Hepatocyte (in vitro differentiated cells): ENCODE results near the gene SELENOV. TPM values are rescaled to one million over a fixed set of nuclear protein-coding genes. Genes with fewer than 3 reads are reported as not detected.
"Not testable (repeated sequence)": the region's sequence is repeated elsewhere in the genome, so short reads cannot be mapped to it uniquely, and the experiment has no call there.

Experiments used
- DNase-seq: peaks from one replicate; pipeline ENCODE4 v3.0.0-alpha.2; 2016; ENCODE audit warnings: low spot score
- H2AFZ ChIP-seq: fragments of 200-600 bp; sonication (generic); 2 replicates; pipeline ENCODE4 v1.6.0; 2016; ENCODE audit warnings: antibody characterized with exemption, mild to moderate bottlenecking
- H3K27ac ChIP-seq: fragments of 200-600 bp; sonication (generic); 2 replicates; pipeline ENCODE4 v1.5.1; 2016; ENCODE audit warnings: mild to moderate bottlenecking
- H3K27me3 ChIP-seq: fragments of 200-600 bp; sonication (generic); 2 replicates; pipeline ENCODE4 v1.6.1; 2016
- H3K36me3 ChIP-seq: fragments of 200-600 bp; sonication (generic); replicated peaks from 2 replicates; pipeline ENCODE4 v1.5.1; 2016; ENCODE audit warnings: low read depth; ENCODE audit not compliant: insufficient read depth
- H3K4me1 ChIP-seq: fragments of 200-600 bp; sonication (generic); 2 replicates; pipeline ENCODE4 v1.5.1; 2016; ENCODE audit warnings: mild to moderate bottlenecking, moderate library complexity; ENCODE audit not compliant: insufficient read depth
- H3K4me2 ChIP-seq: fragments of 200-600 bp; sonication (generic); 2 replicates; pipeline ENCODE4 v1.6.0; 2016
- H3K4me3 ChIP-seq: fragments of 200-600 bp; sonication (generic); 2 replicates; pipeline ENCODE4 v1.5.1; 2016; ENCODE audit warnings: mild to moderate bottlenecking
- H3K79me2 ChIP-seq: fragments of 200-600 bp; sonication (generic); 2 replicates; pipeline ENCODE4 v1.6.0; 2017; ENCODE audit warnings: mild to moderate bottlenecking
- H3K9me2 ChIP-seq: fragments of 200-600 bp; sonication (generic); replicated peaks from 2 replicates; pipeline ENCODE4 v1.6.0; 2017; ENCODE audit warnings: mild to moderate bottlenecking; ENCODE audit not compliant: insufficient read depth
- H3K9me3 ChIP-seq: fragments of 200-600 bp; sonication (generic); 2 replicates; pipeline ENCODE4 v1.5.1; 2016; ENCODE audit warnings: low read depth, mild to moderate bottlenecking
- H4K20me1 ChIP-seq: fragments of 200-600 bp; sonication (generic); 2 replicates; pipeline ENCODE4 v1.6.0; 2016; ENCODE audit warnings: mild to moderate bottlenecking; ENCODE audit not compliant: insufficient read depth, poor library complexity, severe bottlenecking
- CTCF ChIP-seq: fragments of 200-600 bp; sonication (generic); IDR thresholded peaks from 2 replicates; pipeline ENCODE4 v1.5.1; 2016; ENCODE audit warnings: antibody characterized with exemption, mild to moderate bottlenecking; ENCODE audit not compliant: poor library complexity
- EZH2 ChIP-seq: fragments of 200-600 bp; sonication (generic); IDR thresholded peaks from 2 replicates; pipeline ENCODE4 v1.6.1; 2016; ENCODE audit warnings: antibody characterized with exemption, mild to moderate bottlenecking, borderline replicate concordance
- EZH2phosphoT487 ChIP-seq: fragments of 200-600 bp; sonication (generic); IDR thresholded peaks from one replicate; pipeline ENCODE4 v1.6.1; 2018; ENCODE audit warnings: antibody characterized with exemption, mild to moderate bottlenecking, low read depth, moderate library complexity; ENCODE audit not compliant: unreplicated experiment, severe bottlenecking
- WGBS: methylation state at CpG from one replicate; pipeline ENCODE4 v1.1.6; 2016; ENCODE audit warnings: low lambda C conversion rate; ENCODE audit errors: missing lambda C conversion rate; 5-methylcytosine and 5-hydroxymethylcytosine counted together
- polyA plus RNA-seq: library from polyadenylated mRNA; unstranded; fragments of >200 nt; fragmentation: Nextera tagmentation; extraction: Ambion mirVana; gene quantifications from 2 replicates; pipeline ENCODE4 v1.2.1, GENCODE V29; 2016
- total RNA-seq: library from RNA; depleted of rRNA; stranded (reverse); fragments of >200 nt; gene quantifications from 2 replicates; pipeline ENCODE4 v1.2.3, GENCODE V29; 2014

Gene SELENOV
- total and polyA plus RNA-seq, 2 experiments from 2014 or later = 0.50 to 0.98 TPM

GRCh38 chr19:39475748-39476147 is 39.2 kb upstream of the SELENOV start:
- Histone ChIP-seq H3K27ac (no peak overlapping the region), H3K27me3 (no peaks in the 10 kb centered on the region), H3K4me2 (no peak overlapping the region), H3K9me3 (no peaks in the 10 kb centered on the region), H3K4me3 (no peak overlapping the region), H3K4me1 (peaks cover 7% of the 10 kb centered on the region), H3K79me2 (no peaks in the 10 kb centered on the region), H2AFZ (no peak overlapping the region), H3K36me3 (no peaks in the 10 kb centered on the region), H4K20me1 (no peaks in the 10 kb centered on the region), H3K9me2 (no peaks in the 10 kb centered on the region)
- TF ChIP-seq EZH2phosphoT487 (no peak), CTCF (no peak), EZH2 (no peak)
- no peak for DNase-seq
- 100% methylated on average over 2 of the region's 2 CpGs for WGBS

GRCh38 chr19:39479319-39479801 is 35.6 kb upstream of the SELENOV start:
- not testable (repeated sequence) for DNase-seq, H3K9me3 ChIP-seq, H3K9me2 ChIP-seq, H3K4me3 ChIP-seq, H3K27me3 ChIP-seq, H3K36me3 ChIP-seq, H4K20me1 ChIP-seq, H2AFZ ChIP-seq
- Histone ChIP-seq H3K4me1 (peaks cover 12% of the 10 kb centered on the region), H3K27ac (peak overlapping the region; percentile 91), H3K4me2 (peak overlapping the region; percentile 77), H3K79me2 (peaks cover 23% of the 10 kb centered on the region)
- WGBS = 64% methylated on average over 11 of the region's 11 CpGs

GRCh38 chr19:39479916-39480315 is 35.0 kb upstream of the SELENOV start:
- Histone ChIP-seq H3K9me2 (no peaks in the 10 kb centered on the region), H3K79me2 (peaks cover 23% of the 10 kb centered on the region), H3K4me2 (peak overlapping the region; percentile 77), H3K27me3 (no peaks in the 10 kb centered on the region), H2AFZ (peak overlapping the region; percentile 79), H3K9me3 (no peaks in the 10 kb centered on the region), H3K36me3 (no peaks in the 10 kb centered on the region), H3K4me3 (no peak overlapping the region), H3K4me1 (peaks cover 12% of the 10 kb centered on the region), H3K27ac (peak overlapping the region; percentile 91), H4K20me1 (no peaks in the 10 kb centered on the region)
- WGBS = 51% methylated on average over 10 of the region's 10 CpGs
- TF ChIP-seq EZH2phosphoT487 = no peak
- TF ChIP-seq EZH2 = no peak
- no peak for TF ChIP-seq CTCF
- no peak for DNase-seq

- Histone ChIP-seq H3K9me2 (no peaks in the 10 kb centered on the region), H3K4me1 (peaks cover 12% of the 10 kb centered on the region), H3K79me2 (peaks cover 23% of the 10 kb centered on the region), H3K9me3 (no peaks in the 10 kb centered on the region), H3K27ac (peak within 1 kb of the TSS; percentile 97), H3K36me3 (no peaks in the 10 kb centered on the region), H3K4me2 (peak within 1 kb of the TSS; percentile 92), H4K20me1 (no peaks in the 10 kb centered on the region), H2AFZ (peak within 1 kb of the TSS; percentile 79), H3K27me3 (no peaks in the 10 kb centered on the region), H3K4me3 (peak within 1 kb of the TSS; percentile 74)
- TF ChIP-seq CTCF (no peak), EZH2 (no peak), EZH2phosphoT487 (no peak)
- DNase-seq = peak; percentile 99
- 4% methylated on average over 38 of the region's 62 CpGs for WGBS
Measured at GRCh38 chr19:39480337-39481228, 34.4 kb upstream of the SELENOV start, which contains the start of gene TIMM50. TIMM50 (plus strand) TSS chr19:39480838; CDS start chr19:39480854, 16 bp downstream.
